SU-DHL-6 (cell line): ENCODE results near the gene DBR1.

Experiments
- EZH2phosphoT487 ChIP-seq: fragments of 200-600 bp; sonication (generic), shearing (Covaris generic); conservative IDR thresholded peaks from 2 replicates; pipeline ENCODE4 v1.6.1; 2018; ENCODE audit warnings: mild to moderate bottlenecking, antibody characterized with exemption, low read length, moderate library complexity, mixed read lengths
- TF ChIP-seq, protein P1 (sequence below): fragments of 200-600 bp; sonication (generic); IDR thresholded peaks from one replicate; pipeline ENCODE4 v1.5.1; 2017; ENCODE audit warnings: antibody characterized with exemption, mild to moderate bottlenecking, low read length, moderate library complexity; ENCODE audit not compliant: insufficient read depth, poor library complexity, severe bottlenecking

GRCh38 chr3:138188013-138188730 lies 13.5 kb upstream of the DBR1 start:
- TF ChIP-seq, protein P1, sequence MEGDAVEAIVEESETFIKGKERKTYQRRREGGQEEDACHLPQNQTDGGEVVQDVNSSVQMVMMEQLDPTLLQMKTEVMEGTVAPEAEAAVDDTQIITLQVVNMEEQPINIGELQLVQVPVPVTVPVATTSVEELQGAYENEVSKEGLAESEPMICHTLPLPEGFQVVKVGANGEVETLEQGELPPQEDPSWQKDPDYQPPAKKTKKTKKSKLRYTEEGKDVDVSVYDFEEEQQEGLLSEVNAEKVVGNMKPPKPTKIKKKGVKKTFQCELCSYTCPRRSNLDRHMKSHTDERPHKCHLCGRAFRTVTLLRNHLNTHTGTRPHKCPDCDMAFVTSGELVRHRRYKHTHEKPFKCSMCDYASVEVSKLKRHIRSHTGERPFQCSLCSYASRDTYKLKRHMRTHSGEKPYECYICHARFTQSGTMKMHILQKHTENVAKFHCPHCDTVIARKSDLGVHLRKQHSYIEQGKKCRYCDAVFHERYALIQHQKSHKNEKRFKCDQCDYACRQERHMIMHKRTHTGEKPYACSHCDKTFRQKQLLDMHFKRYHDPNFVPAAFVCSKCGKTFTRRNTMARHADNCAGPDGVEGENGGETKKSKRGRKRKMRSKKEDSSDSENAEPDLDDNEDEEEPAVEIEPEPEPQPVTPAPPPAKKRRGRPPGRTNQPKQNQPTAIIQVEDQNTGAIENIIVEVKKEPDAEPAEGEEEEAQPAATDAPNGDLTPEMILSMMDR = no peak
- no peak for TF ChIP-seq EZH2phosphoT487
